H1 (cell line): Measurements from ENCODE around the gene TRIM5.

ENCODE experiments used
- JUN ChIP-seq: IDR thresholded peaks from 2 replicates; pipeline ENCODE4 v1.6.1; 2011; ENCODE audit warnings: low read depth, mild to moderate bottlenecking, improper control_type of control experiment, low read length
- POLR2A ChIP-seq, 2 experiments: IDR thresholded peaks; 1 replicate in 1 of 2; 2 replicates in 1 of 2; pipeline ENCODE4 v1.6.1; 2011; ENCODE audit warnings: low read depth in 2 of 2, low read length in 2 of 2, mild to moderate bottlenecking in 2 of 2; ENCODE audit errors: control extremely low read depth in 1 of 2

DNA sequence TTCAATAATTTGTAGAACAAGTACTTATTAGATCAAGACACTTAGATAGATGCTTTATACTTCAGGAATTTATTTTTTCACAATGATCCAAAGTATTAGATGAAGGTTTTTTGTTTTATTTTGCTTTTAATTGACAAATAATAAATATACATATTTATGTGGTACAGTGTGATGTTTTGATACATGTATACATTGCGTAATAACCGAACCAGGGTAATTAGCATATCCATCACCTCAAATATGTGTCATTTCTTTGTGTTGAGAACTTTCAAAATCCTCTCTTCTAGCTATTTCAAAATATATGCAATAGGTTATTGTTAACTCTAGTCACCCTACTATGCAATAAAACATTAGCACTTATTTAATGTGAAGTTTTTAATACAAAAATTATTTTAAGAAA, 21.4 kb downstream of the TRIM5 start:
- no peak for TF ChIP-seq POLR2A (IDR thresholded peaks at IDR 0.05; ENCODE audit: control extremely low read depth in 1 of 2, low read depth in 2 of 2, low read length in 2 of 2)
- no peak for TF ChIP-seq JUN
